HCT116 (cell line): ENCODE measurements around the gene TCF21. TPM values are rescaled to one million over a fixed set of nuclear protein-coding genes. Genes with fewer than 3 reads are reported as not detected.

Source experiments
- ATAC-seq: fragments of 200-7000 bp; cut with Tn5 transposase; 2 replicates; pipeline ENCODE4 v1.9.1; 2020; ENCODE audit warnings: mild to moderate bottlenecking, moderate library complexity
- BruUV-seq: library from RNA; stranded (reverse); fragments of 400-500 nt; replicated peaks from 2 replicates; lab custom pipeline; 2021; lab: Mats Ljungman, UMichigan
- CTCF ChIA-PET: fragments of 300-600 bp; sonication (Branson Sonifier 250); formaldehyde crosslinking; loops from one replicate; lab custom pipeline; 2021; ENCODE audit warnings: antibody characterized with exemption; lab: Charles Lee
- POLR2A ChIA-PET: fragments of 300-600, 350-600 bp; sonication (Branson Sonifier 250); formaldehyde crosslinking; loops from one replicate; lab custom pipeline; 2021; ENCODE audit warnings: antibody characterized with exemption; lab: Charles Lee
- RAD21 ChIA-PET, 2 experiments: fragments of 300-600 bp; sonication (Branson Sonifier 250); formaldehyde crosslinking; loops; one replicate each; lab custom pipeline; 2023; ENCODE audit warnings: low total read pairs in 2 of 2; ENCODE audit not compliant: uncharacterized antibody in 2 of 2, unreplicated experiment in 2 of 2, low non-redundant PET in 1 of 2; lab: Charles Lee
- DNase-seq: peaks from one replicate; pipeline ENCODE4 v3.0.0-alpha.2; 2010; ENCODE audit warnings: low read depth, low spot score
- H2AFZ ChIP-seq: fragments of 200-600 bp; shearing (Covaris generic), sonication (generic); 2 replicates; pipeline ENCODE4 v1.6.1; 2017; ENCODE audit warnings: low read depth, mixed run types, mixed read lengths, antibody characterized with exemption, low read length; ENCODE audit not compliant: poor library complexity, severe bottlenecking
- H3K27ac ChIP-seq: 2 replicates; pipeline ENCODE4 v1.5.1; 2012; ENCODE audit warnings: low read depth, low read length
- H3K27me3 ChIP-seq: fragments of 200-600 bp; sonication (generic); 2 replicates; pipeline ENCODE4 v1.6.1; 2016; ENCODE audit warnings: mixed run types, low read length, mixed read lengths; ENCODE audit not compliant: insufficient read depth
- H3K36me3 ChIP-seq, 2 experiments: fragments of 200-500 bp in 1 of 2; fragments of 200-600 bp in 1 of 2; sonication (Bioruptor generic) in 1 of 2; sonication (generic) in 1 of 2; 2 replicates each; pipeline versions ENCODE4 v1.5.1 to v1.6.1; 2014 to 2016; ENCODE audit warnings: low read length in 2 of 2, inconsistent platforms in 1 of 2, mixed read lengths in 1 of 2, mixed run types in 1 of 2; ENCODE audit not compliant: insufficient read depth in 2 of 2, control insufficient read depth in 1 of 2
- H3K4me1 ChIP-seq, 2 experiments: fragments of 200-600 bp in 1 of 2; sonication (generic) in 1 of 2; 2 replicates each; pipeline versions ENCODE4 v1.5.1 to v1.6.1; 2012 to 2017; ENCODE audit warnings: low read length in 2 of 2, inconsistent platforms in 1 of 2, mild to moderate bottlenecking in 1 of 2, mixed read lengths in 1 of 2, mixed run types in 1 of 2, moderate library complexity in 1 of 2; ENCODE audit not compliant: insufficient read depth in 2 of 2, control insufficient read depth in 1 of 2
- H3K4me2 ChIP-seq: fragments of 200-600 bp; sonication (generic); 2 replicates; pipeline ENCODE4 v1.6.1; 2017; ENCODE audit warnings: mixed run types, low read length, mixed read lengths
- H3K4me3 ChIP-seq, 2 experiments: fragments of 200-600 bp in 1 of 2; sonication (generic) in 1 of 2; replicated peaks in 1 of 2; 2 replicates each; pipeline ENCODE4 v1.5.1; 2011 to 2016; ENCODE audit warnings: low read length in 2 of 2, control low read depth in 1 of 2, low read depth in 1 of 2, mild to moderate bottlenecking in 1 of 2, mixed read lengths in 1 of 2, mixed run types in 1 of 2
- H3K79me2 ChIP-seq: fragments of 200-600 bp; sonication (generic); 2 replicates; pipeline ENCODE4 v1.6.1; 2017; ENCODE audit warnings: mild to moderate bottlenecking, mixed run types, low read length, moderate library complexity, mixed read lengths; ENCODE audit not compliant: insufficient read depth
- H3K9ac ChIP-seq: fragments of 200-600 bp; sonication (generic); 2 replicates; pipeline ENCODE4 v1.6.1; 2016; ENCODE audit warnings: low read length, mixed read lengths
- H3K9me2 ChIP-seq: fragments of 200-600 bp; sonication (generic), shearing (Covaris generic); 2 replicates; pipeline ENCODE4 v1.6.1; 2017; ENCODE audit warnings: mixed run types, mild to moderate bottlenecking, moderate library complexity; ENCODE audit not compliant: insufficient read depth
- H3K9me3 ChIP-seq, 2 experiments: fragments of 200-500 bp in 1 of 2; fragments of 200-600 bp in 1 of 2; sonication (Bioruptor generic) in 1 of 2; sonication (generic) in 1 of 2; 2 replicates each; pipeline ENCODE4 v1.6.1; 2014 to 2017; ENCODE audit warnings: low read length in 2 of 2, mixed read lengths in 2 of 2, inconsistent platforms in 1 of 2, low read depth in 1 of 2, mild to moderate bottlenecking in 1 of 2, mixed run types in 1 of 2, moderate library complexity in 1 of 2; ENCODE audit not compliant: control insufficient read depth in 1 of 2, insufficient read depth in 1 of 2
- H4K20me1 ChIP-seq: fragments of 200-600 bp; sonication (generic), shearing (Covaris generic); 2 replicates; pipeline ENCODE4 v1.6.1; 2017; ENCODE audit warnings: mixed run types, mild to moderate bottlenecking, moderate library complexity; ENCODE audit not compliant: insufficient read depth
- ELF1 ChIP-seq: IDR thresholded peaks from 2 replicates; pipeline ENCODE4 v1.6.1; 2012; ENCODE audit warnings: low read depth, borderline replicate concordance
- EZH2phosphoT487 ChIP-seq: fragments of 200-600 bp; IDR thresholded peaks from 2 replicates; pipeline ENCODE4 v1.6.1; 2018; ENCODE audit warnings: antibody characterized with exemption, borderline replicate concordance
- FOSL1 ChIP-seq: IDR thresholded peaks from 2 replicates; pipeline ENCODE4 v1.6.1; 2012; ENCODE audit warnings: low read depth
- JUND ChIP-seq: IDR thresholded peaks from 2 replicates; pipeline ENCODE4 v1.6.1; 2012
- POLR2AphosphoS5 ChIP-seq: IDR thresholded peaks from 2 replicates; pipeline ENCODE4 v1.6.1; 2011; ENCODE audit warnings: mild to moderate bottlenecking, low read depth, low read length, moderate library complexity
- RAD21 ChIP-seq: IDR thresholded peaks from 2 replicates; pipeline ENCODE4 v1.6.1; 2012; ENCODE audit warnings: low read depth, mild to moderate bottlenecking
- REST ChIP-seq: IDR thresholded peaks from 2 replicates; pipeline ENCODE4 v1.6.1; 2012; ENCODE audit warnings: low read depth
- SRF ChIP-seq: IDR thresholded peaks from 2 replicates; pipeline ENCODE4 v1.6.1; 2012; ENCODE audit warnings: low read depth
- TCF7L2 ChIP-seq: IDR thresholded peaks from 2 replicates; pipeline ENCODE4 v1.7.0; 2011; ENCODE audit warnings: borderline replicate concordance, inconsistent platforms; ENCODE audit not compliant: insufficient read depth, insufficient read length; ENCODE audit errors: extremely low read depth
- YY1 ChIP-seq: IDR thresholded peaks from 2 replicates; pipeline ENCODE4 v1.6.1; 2011; ENCODE audit warnings: low read length, low read depth, moderate library complexity, mild to moderate bottlenecking; ENCODE audit not compliant: insufficient replicate concordance; ENCODE audit errors: extremely low read depth
- ZNF274 ChIP-seq: fragments of 200-500 bp; sonication (Bioruptor generic); IDR thresholded peaks from 2 replicates; pipeline ENCODE4 v1.6.1; 2014; ENCODE audit warnings: mild to moderate bottlenecking, low read depth, low read length, inconsistent platforms
- intact Hi-C: fragments of 100-400 bp; cut with micrococcal nuclease; formaldehyde crosslinking; loops from 2 replicates; pipeline ENCODE4 v1.10.0; 2022
- total RNA-seq: library from RNA; stranded (reverse); gene quantifications from one replicate; pipeline ENCODE4 v1.2.1, GENCODE V29; 2021; ENCODE audit not compliant: unreplicated experiment
- TF ChIP-seq, protein P1 (sequence below): IDR thresholded peaks from 2 replicates; pipeline ENCODE4 v1.6.1; 2011; ENCODE audit warnings: mild to moderate bottlenecking, low read length, moderate library complexity; ENCODE audit not compliant: insufficient replicate concordance; ENCODE audit errors: extremely low read depth
- TF ChIP-seq, protein P2 (sequence below): IDR thresholded peaks from 2 replicates; pipeline ENCODE4 v1.6.1; 2012

The TCF21 gene
- total RNA-seq, 1 experiment from 2014 or later, result 0.20 TPM

DNA sequence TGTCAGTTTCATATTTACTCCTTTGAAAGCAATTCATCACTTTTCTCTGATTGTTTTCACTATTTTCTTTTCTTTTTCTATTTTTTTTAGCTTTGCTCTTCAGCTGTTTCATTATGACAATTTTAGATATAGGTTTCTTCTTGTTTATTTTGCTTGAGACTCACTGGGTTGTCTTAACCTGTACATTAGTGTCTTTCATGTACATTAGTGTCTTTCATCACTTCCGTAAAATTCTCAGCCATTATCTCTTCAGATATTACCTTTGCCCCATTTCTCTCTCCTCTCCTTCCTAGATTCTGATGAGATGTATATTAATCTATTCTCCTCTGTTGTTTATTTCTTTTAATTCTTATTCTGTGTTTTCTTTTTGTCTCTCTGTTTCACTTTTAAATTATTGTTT lies 49.6 kb downstream of the TCF21 start:
- intact Hi-C loops, result no loop called here
- BruUV-seq, result no TSS peak
- Histone ChIP-seq H4K20me1 (no peaks in the 10 kb centered on the region), H3K9me2 (no peaks in the 10 kb centered on the region), H3K27me3 (no peaks in the 10 kb centered on the region), H3K4me1 (no peaks in the 10 kb centered on the region), H3K36me3 (no peaks in the 10 kb centered on the region), H3K79me2 (no peaks in the 10 kb centered on the region), H3K4me2 (no peak overlapping the region), H3K4me3 (no peak overlapping the region), H3K9me3 (no peaks in the 10 kb centered on the region), H3K9ac (no peak overlapping the region), H3K27ac (no peak overlapping the region), H2AFZ (no peak overlapping the region)
- DNase-seq (no peak), ATAC-seq (no peak)
- ChIA-PET POLR2A (no interaction called here), CTCF (no interaction called here), RAD21 (no interaction called here)
- TF ChIP-seq JUND (no peak), ZNF274 (no peak), REST (no peak), TCF7L2 (no peak), FOSL1 (no peak), EZH2phosphoT487 (no peak), SRF (no peak), YY1 (no peak), ELF1 (no peak), POLR2AphosphoS5 (no peak), RAD21 (no peak)
- TF ChIP-seq, protein P1, sequence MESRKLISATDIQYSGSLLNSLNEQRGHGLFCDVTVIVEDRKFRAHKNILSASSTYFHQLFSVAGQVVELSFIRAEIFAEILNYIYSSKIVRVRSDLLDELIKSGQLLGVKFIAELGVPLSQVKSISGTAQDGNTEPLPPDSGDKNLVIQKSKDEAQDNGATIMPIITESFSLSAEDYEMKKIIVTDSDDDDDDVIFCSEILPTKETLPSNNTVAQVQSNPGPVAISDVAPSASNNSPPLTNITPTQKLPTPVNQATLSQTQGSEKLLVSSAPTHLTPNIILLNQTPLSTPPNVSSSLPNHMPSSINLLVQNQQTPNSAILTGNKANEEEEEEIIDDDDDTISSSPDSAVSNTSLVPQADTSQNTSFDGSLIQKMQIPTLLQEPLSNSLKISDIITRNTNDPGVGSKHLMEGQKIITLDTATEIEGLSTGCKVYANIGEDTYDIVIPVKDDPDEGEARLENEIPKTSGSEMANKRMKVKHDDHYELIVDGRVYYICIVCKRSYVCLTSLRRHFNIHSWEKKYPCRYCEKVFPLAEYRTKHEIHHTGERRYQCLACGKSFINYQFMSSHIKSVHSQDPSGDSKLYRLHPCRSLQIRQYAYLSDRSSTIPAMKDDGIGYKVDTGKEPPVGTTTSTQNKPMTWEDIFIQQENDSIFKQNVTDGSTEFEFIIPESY, result no peak
- TF ChIP-seq, protein P2, sequence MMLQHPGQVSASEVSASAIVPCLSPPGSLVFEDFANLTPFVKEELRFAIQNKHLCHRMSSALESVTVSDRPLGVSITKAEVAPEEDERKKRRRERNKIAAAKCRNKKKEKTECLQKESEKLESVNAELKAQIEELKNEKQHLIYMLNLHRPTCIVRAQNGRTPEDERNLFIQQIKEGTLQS, result no peak
